Measurements from ENCODE around the gene CD44.

DNA sequence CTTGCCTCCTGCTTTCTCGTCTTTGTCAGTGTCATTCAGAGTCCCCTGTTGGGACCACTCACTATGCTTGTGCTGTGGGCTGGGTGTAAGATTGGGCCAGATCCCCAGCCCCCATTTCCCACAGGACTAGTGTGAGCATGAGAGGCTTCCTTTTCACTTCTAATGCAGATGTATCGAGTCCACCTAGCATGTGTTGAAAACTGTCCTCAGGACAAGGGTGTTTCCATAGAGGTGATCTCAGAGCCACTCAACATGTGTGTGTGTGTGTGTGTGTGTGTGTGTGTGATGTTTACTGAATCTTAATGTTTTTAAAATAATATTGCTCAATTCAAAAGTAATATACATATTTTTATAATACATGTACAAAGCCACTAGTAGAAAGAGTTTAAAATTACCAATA lies 11.4 kb upstream of the CD44 start:
- TF ChIP-seq, protein P1, sequence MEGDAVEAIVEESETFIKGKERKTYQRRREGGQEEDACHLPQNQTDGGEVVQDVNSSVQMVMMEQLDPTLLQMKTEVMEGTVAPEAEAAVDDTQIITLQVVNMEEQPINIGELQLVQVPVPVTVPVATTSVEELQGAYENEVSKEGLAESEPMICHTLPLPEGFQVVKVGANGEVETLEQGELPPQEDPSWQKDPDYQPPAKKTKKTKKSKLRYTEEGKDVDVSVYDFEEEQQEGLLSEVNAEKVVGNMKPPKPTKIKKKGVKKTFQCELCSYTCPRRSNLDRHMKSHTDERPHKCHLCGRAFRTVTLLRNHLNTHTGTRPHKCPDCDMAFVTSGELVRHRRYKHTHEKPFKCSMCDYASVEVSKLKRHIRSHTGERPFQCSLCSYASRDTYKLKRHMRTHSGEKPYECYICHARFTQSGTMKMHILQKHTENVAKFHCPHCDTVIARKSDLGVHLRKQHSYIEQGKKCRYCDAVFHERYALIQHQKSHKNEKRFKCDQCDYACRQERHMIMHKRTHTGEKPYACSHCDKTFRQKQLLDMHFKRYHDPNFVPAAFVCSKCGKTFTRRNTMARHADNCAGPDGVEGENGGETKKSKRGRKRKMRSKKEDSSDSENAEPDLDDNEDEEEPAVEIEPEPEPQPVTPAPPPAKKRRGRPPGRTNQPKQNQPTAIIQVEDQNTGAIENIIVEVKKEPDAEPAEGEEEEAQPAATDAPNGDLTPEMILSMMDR (IDR thresholded peaks at IDR 0.05; ENCODE audit: poor library complexity, severe bottlenecking) = no peak
- TF ChIP-seq EZH2 (IDR thresholded peaks at IDR 0.05; ENCODE audit: borderline replicate concordance, insufficient read depth, low read length, poor library complexity, severe bottlenecking) = no peak
